Muscle of leg (tissue), 11 donors: ENCODE measurements around the gene DRICH1. TPM values are rescaled to one million over a fixed set of nuclear protein-coding genes. Genes with fewer than 3 reads are reported as not detected.
A peak's percentile ranks its signal among the peaks of the same experiment; 100 is the strongest.
"Not testable (repeated sequence)": the region's sequence is repeated elsewhere in the genome, so short reads cannot be mapped to it uniquely, and the experiment has no call there.

Source experiments
- DNase-seq: peaks from one replicate; pipeline ENCODE4 v3.0.0; 2013
- H3K27ac ChIP-seq: one replicate; pipeline ENCODE4 v1.5.1; 2013; ENCODE audit warnings: mild to moderate bottlenecking, low read length, control low read depth
- H3K27me3 ChIP-seq: one replicate; pipeline ENCODE4 v1.6.1; 2013; ENCODE audit warnings: low read length; ENCODE audit not compliant: control insufficient read depth, insufficient read depth
- H3K36me3 ChIP-seq: one replicate; pipeline ENCODE4 v1.6.1; 2013; ENCODE audit warnings: low read length; ENCODE audit not compliant: control insufficient read depth, insufficient read depth
- H3K4me1 ChIP-seq: one replicate; pipeline ENCODE4 v1.6.1; 2013; ENCODE audit warnings: low read length; ENCODE audit not compliant: control insufficient read depth, insufficient read depth
- H3K4me3 ChIP-seq: one replicate; pipeline ENCODE4 v1.5.1; 2013; ENCODE audit warnings: low read length, control low read depth
- H3K9me3 ChIP-seq: replicated peaks from 2 replicates; pipeline ENCODE4 v1.6.1; 2013; ENCODE audit warnings: low read depth, low read length; ENCODE audit not compliant: control insufficient read depth
- WGBS: methylation state at CpG from one replicate; pipeline ENCODE4 v1.1.5; 2013; ENCODE audit warnings: missing lambda C conversion rate; ENCODE audit not compliant: insufficient coverage; 5-methylcytosine and 5-hydroxymethylcytosine counted together
- polyA plus RNA-seq, 8 donors: library from polyadenylated mRNA; unstranded; fragments of 120-200 nt; gene quantifications; one replicate each; pipeline versions ENCODE4 v1.2.1 to v1.2.3, GENCODE V29; 2013; ENCODE audit warnings: inconsistent platforms in 1 of 8, low replicate concordance in 1 of 8; ENCODE audit not compliant: insufficient read length in 8 of 8, insufficient read depth in 1 of 8
- total RNA-seq: library from RNA; stranded (reverse); fragments of 120-200 nt; gene quantifications from one replicate; pipeline ENCODE4 v1.2.4, GENCODE V29; 2013

DRICH1 gene
- total and polyA plus RNA-seq, 9 donors, result 0.43 to 1.1 (median 0.49) TPM

- H3K9me3 ChIP-seq, result no peaks in the 10 kb centered on the region
- no peaks in the 10 kb centered on the region for H3K4me1 ChIP-seq
- no peak overlapping the region for H3K4me3 ChIP-seq
- DNase-seq, result no peak
- WGBS, result 73% methylated on average over 9 of the region's 11 CpGs
- no peaks in the 10 kb centered on the region for H3K36me3 ChIP-seq
- peaks cover 2% of the 10 kb centered on the region for H3K27me3 ChIP-seq
- H3K27ac ChIP-seq, result no peak overlapping the region
These were observed 53.8 kb downstream of the DRICH1 start for GRCh38 chr22:23578306-23578705.

DNA sequence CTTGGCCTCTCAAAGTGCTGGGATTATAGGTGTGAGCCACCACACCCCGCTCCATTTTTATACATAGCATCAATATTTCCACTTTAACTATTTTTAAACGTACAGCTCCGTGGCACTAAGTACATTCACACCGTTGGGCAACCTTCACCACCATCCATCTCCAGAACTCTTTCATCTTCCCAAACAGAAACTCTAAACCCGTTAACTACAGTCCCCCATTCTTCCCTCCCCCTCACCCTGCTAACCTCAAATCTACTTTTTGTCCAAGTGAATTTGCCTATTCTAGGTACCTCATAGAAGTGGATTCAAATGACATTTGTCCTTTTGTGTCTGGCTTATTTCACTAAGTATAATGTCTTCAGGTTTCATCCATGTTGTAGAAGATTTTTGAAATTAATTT lies 55.4 kb downstream of the DRICH1 start:
- Histone ChIP-seq H3K9me3 (no peaks in the 10 kb centered on the region), H3K4me3 (no peak overlapping the region), H3K27me3 (no peaks in the 10 kb centered on the region), H3K36me3 (no peaks in the 10 kb centered on the region), H3K4me1 (no peaks in the 10 kb centered on the region), H3K27ac (no peak overlapping the region)
- DNase-seq, result no peak
- WGBS, result 69% methylated on average over 5 of the region's 5 CpGs

DNA sequence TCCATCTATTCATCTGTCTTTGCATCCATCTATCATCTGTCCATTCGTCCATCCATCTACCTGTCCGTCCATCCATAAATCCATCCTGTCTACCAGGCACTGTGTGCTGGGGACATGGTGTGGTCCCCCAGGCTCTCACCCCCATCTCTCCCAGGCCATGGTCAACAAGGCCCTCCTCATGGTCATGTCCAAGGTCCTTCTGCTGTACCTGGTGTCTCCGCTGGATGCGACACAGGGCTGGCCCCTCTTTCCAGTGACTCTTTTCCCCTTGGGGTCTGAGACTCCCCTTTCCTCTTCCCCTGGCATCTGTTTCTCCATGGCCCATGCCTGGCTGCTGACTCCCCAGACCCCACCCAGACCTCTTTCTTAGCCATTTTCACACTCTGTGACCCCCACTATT lies 56.5 kb downstream of the DRICH1 start:
- Histone ChIP-seq H3K27ac (no peak overlapping the region), H3K4me1 (no peaks in the 10 kb centered on the region), H3K4me3 (no peak overlapping the region), H3K27me3 (no peaks in the 10 kb centered on the region), H3K9me3 (no peaks in the 10 kb centered on the region), H3K36me3 (no peaks in the 10 kb centered on the region)
- no peak for DNase-seq
- WGBS, result 94% methylated on average over 4 of the region's 4 CpGs

DNA sequence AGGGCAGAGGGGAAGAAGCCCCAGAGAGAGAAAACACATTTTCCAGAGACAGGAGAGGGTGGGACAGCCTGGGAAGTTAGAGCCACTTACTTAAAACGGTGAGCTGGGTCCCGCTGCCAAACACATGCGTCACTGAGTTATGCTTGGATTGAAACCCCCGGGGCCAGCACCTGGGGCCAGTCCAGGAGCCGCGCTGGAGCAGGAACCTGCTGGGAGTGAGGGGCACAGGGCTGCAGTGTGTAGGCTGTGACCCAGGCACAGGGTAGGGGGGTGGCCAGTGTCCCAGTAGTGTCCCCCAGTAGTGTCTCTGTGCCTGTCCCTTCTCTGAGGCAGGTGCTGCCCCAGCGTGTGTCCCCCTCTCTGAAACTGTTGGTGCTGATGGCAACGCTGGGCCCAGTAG lies 57.2 kb downstream of the DRICH1 start:
- Histone ChIP-seq H3K36me3 (no peaks in the 10 kb centered on the region), H3K9me3 (no peaks in the 10 kb centered on the region), H3K27me3 (no peaks in the 10 kb centered on the region), H3K27ac (no peak overlapping the region), H3K4me1 (no peaks in the 10 kb centered on the region), H3K4me3 (no peak overlapping the region)
- no peak for DNase-seq
- WGBS, result 19% methylated on average over 6 of the region's 8 CpGs

GRCh38 chr22:23574371-23574811 lies 57.7 kb downstream of the DRICH1 start:
- WGBS, result 78% methylated on average over 1 of the region's 4 CpGs
- Histone ChIP-seq H3K9me3 (no peaks in the 10 kb centered on the region), H3K27ac (no peak overlapping the region), H3K36me3 (no peaks in the 10 kb centered on the region), H3K27me3 (no peaks in the 10 kb centered on the region), H3K4me1 (no peaks in the 10 kb centered on the region), H3K4me3 (no peak overlapping the region)
- no peak for DNase-seq

DNA sequence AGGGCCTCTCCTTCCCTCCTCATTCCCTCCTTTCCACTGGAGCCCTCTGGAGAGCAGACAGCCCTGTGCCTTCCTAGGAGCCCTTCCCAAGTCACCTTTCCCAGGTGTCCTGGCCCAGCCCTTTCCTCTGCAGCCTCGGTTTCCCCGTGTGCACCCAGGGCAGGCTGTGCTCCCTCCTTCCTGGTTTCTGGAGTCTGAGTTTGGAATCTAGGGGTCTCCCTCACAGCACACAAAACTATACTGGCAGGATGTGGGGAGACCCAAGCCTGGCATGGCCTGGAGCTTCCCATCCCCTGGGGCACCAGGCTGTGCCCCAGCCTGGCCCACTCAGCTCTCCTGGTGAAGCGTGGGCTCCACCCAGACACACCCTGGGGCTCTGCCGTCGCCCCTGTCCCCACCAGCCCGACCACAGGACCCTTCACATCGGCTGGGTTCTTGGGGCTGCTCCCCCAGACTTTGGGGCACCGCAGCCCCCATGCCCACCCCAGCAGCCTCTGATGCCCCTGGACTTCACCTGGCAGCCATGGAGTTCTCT lies 58.4 kb downstream of the DRICH1 start:
- not testable (repeated sequence) for H3K36me3 ChIP-seq, DNase-seq, H3K27me3 ChIP-seq, H3K9me3 ChIP-seq, H3K27ac ChIP-seq, H3K4me3 ChIP-seq, H3K4me1 ChIP-seq
- 64% methylated on average over 3 of the region's 8 CpGs for WGBS

DNA sequence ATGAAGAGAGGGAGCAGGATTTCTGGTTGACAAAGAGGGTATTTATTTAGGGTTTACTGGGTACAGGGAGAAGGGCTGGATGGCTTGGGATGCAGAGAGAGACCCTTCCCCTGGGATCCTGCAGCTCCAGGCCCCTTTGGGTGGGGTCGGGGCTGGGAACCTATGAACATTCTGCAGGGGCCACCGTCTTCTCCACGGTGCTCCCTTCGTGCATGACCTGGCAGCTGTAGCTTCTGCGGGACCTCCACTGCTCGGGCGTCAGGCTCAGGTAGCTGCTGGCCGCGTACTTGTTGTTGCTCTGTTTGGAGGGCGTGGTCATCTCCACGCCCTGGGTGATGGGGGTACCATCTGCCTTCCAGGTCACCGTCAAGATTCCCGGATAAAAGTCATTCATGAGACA lies 59.0 kb downstream of the DRICH1 start:
- not testable (repeated sequence) for H3K27ac ChIP-seq
- 80% methylated on average over 1 of the region's 13 CpGs for WGBS

DNA sequence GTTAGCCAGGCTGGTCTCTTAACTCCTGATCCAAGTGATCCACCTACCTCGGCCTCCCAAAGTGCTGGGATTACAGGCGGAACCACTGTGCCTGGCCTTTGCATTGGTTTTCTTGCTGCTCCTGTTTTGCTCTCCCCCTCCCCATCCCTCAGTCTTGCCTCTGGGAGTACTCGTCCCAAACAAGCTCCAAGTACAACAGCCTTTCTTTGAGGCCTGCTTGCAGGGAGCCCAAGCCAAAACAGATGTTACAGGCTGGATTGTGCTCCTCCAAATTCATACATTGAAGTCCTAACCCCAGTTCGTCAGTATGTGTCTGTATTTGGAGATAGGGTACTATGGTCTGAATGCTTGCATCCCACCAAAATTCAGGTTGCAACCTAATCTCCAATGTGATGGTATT lies 60.6 kb downstream of the DRICH1 start:
- DNase-seq, result peak; percentile 75
- Histone ChIP-seq H3K27me3 (peaks cover 11% of the 10 kb centered on the region), H3K36me3 (no peaks in the 10 kb centered on the region), H3K4me1 (no peaks in the 10 kb centered on the region), H3K4me3 (no peak overlapping the region), H3K27ac (no peak overlapping the region), H3K9me3 (no peaks in the 10 kb centered on the region)
- 47% methylated on average over 3 of the region's 4 CpGs for WGBS

More for the DNA sequence above, 59.0 kb downstream of the DRICH1 start:
- DNase-seq, H3K9me3 ChIP-seq, H3K4me1 ChIP-seq, H3K27me3 ChIP-seq, H3K4me3 ChIP-seq, H3K36me3 ChIP-seq: not testable (repeated sequence)

DNA sequence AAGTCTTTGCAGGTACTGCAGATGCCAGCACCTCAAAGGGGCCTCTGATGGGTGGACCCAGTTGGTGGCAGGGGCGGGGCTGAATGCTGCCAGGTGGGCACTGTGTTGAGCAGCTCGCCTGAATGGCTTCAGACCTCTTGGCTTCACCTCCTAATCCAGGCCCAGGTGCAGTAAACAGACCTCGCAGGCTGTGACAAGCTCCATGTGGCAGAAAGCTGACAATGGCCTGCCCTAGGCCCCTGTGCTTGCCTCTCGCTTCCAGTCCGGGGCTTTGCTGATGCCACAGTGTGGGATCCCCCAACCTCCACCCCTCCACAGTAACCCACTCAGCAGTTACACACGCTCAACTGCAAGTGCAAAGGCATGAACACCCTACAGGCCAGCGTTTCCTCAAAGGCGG lies 61.4 kb downstream of the DRICH1 start:
- no peaks in the 10 kb centered on the region for H3K9me3 ChIP-seq
- WGBS, result 76% methylated on average over 8 of the region's 8 CpGs
- H3K4me3 ChIP-seq, result no peak overlapping the region
- H3K27ac ChIP-seq, result no peak overlapping the region
- H3K36me3 ChIP-seq, result no peaks in the 10 kb centered on the region
- peaks cover 16% of the 10 kb centered on the region for H3K27me3 ChIP-seq
- no peak for DNase-seq
- H3K4me1 ChIP-seq, result peaks cover 4% of the 10 kb centered on the region

DNA sequence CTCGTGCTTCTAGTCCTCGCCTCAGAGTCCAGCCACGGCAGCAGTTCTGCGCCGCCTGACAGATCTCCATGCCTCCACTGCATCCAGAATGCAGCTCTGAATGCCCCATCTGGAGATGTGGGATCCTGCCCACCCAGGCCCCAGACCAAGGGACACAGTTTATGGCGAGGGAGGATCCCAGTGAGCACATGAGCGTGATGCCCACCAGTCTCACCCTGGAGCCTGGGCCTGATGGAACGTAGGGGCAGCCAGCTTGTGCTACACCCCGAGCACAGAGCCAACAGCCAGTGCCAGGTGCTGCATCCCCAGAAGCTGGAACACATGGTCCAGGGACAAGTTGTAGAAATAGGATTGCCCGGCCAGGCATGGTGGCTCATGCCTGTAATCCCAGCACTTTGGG lies 62.4 kb downstream of the DRICH1 start:
- DNase-seq, result no peak
- no peaks in the 10 kb centered on the region for H3K9me3 ChIP-seq
- H3K27ac ChIP-seq, result no peak overlapping the region
- 92% methylated on average over 10 of the region's 10 CpGs for WGBS
- H3K4me1 ChIP-seq, result peaks cover 8% of the 10 kb centered on the region
- peaks cover 21% of the 10 kb centered on the region for H3K27me3 ChIP-seq
- H3K4me3 ChIP-seq, result no peak overlapping the region
- H3K36me3 ChIP-seq, result no peaks in the 10 kb centered on the region

GRCh38 chr22:23569291-23569690 lies 62.8 kb downstream of the DRICH1 start:
- Histone ChIP-seq H3K9me3 (no peaks in the 10 kb centered on the region), H3K4me3 (no peak overlapping the region), H3K27ac (no peak overlapping the region), H3K4me1 (peaks cover 8% of the 10 kb centered on the region), H3K36me3 (no peaks in the 10 kb centered on the region), H3K27me3 (peaks cover 23% of the 10 kb centered on the region)
- WGBS, result 69% methylated on average over 8 of the region's 8 CpGs
- no peak for DNase-seq
